PC-3 (cell line): ENCODE results near the gene SYMPK. TPM values are rescaled to one million over a fixed set of nuclear protein-coding genes. Genes with fewer than 3 reads are reported as not detected.

Source experiments
- ATAC-seq: fragments of 200-7000 bp; cut with Tn5 transposase; 2 replicates; pipeline ENCODE4 v1.9.1; 2020; ENCODE audit warnings: mild to moderate bottlenecking, moderate library complexity
- BruUV-seq: library from RNA; stranded (reverse); fragments of 400-500 nt; replicated peaks from 2 replicates; lab custom pipeline; 2021; lab: Mats Ljungman, UMichigan
- CTCF ChIA-PET: fragments of 300-600 bp; sonication (Branson Sonifier 250); formaldehyde crosslinking; loops from one replicate; lab custom pipeline; 2022; ENCODE audit warnings: antibody characterized with exemption; lab: Charles Lee
- POLR2A ChIA-PET: fragments of 300-600 bp; sonication (Branson Sonifier 250); formaldehyde crosslinking; loops from one replicate; lab custom pipeline; 2022; ENCODE audit warnings: antibody characterized with exemption; ENCODE audit not compliant: unreplicated experiment; lab: Charles Lee
- DNase-seq: peaks from one replicate; pipeline ENCODE4 v3.0.0-alpha.2; 2015
- H2AFZ ChIP-seq: fragments of 300-600 bp; sonication (generic); 2 replicates; pipeline ENCODE4 v1.6.0; 2016; ENCODE audit warnings: antibody characterized with exemption, low read length
- H3F3A ChIP-seq: fragments of 300-600 bp; sonication (generic); one replicate; pipeline ENCODE4 v1.6.0; 2017; ENCODE audit warnings: antibody characterized with exemption, low read length, control low read depth, mild to moderate bottlenecking; ENCODE audit not compliant: unreplicated experiment
- H3K27ac ChIP-seq: fragments of 300-600 bp; sonication (generic); 2 replicates; pipeline ENCODE4 v1.5.1; 2016; ENCODE audit warnings: mild to moderate bottlenecking, low read length
- H3K27me3 ChIP-seq: fragments of 300-600 bp; sonication (generic); 2 replicates; pipeline ENCODE4 v1.6.1; 2016; ENCODE audit warnings: low read length, mixed read lengths
- H3K36me3 ChIP-seq: fragments of 300-600 bp; sonication (generic); 2 replicates; pipeline ENCODE4 v1.6.1; 2016; ENCODE audit warnings: low read depth, mixed run types, low read length, mixed read lengths
- H3K4me1 ChIP-seq: fragments of 300-600 bp; sonication (generic); 2 replicates; pipeline ENCODE4 v1.5.1; 2016; ENCODE audit warnings: low read length; ENCODE audit not compliant: insufficient read depth
- H3K4me2 ChIP-seq: fragments of 300-600 bp; sonication (generic); 2 replicates; pipeline ENCODE4 v1.6.0; 2016; ENCODE audit warnings: low read length
- H3K4me3 ChIP-seq: fragments of 300-600 bp; sonication (generic); 2 replicates; pipeline ENCODE4 v1.5.1; 2016; ENCODE audit warnings: mild to moderate bottlenecking, low read length, mixed read lengths
- H3K79me2 ChIP-seq: fragments of 300-600 bp; sonication (generic); 2 replicates; pipeline ENCODE4 v1.6.1; 2017; ENCODE audit warnings: low read length, mixed read lengths
- H3K9ac ChIP-seq: fragments of 300-600 bp; sonication (generic); 2 replicates; pipeline ENCODE4 v1.6.0; 2016; ENCODE audit warnings: mild to moderate bottlenecking, low read length
- H3K9me2 ChIP-seq: fragments of 300-600 bp; sonication (generic); replicated peaks from 2 replicates; pipeline ENCODE4 v1.6.1; 2016; ENCODE audit warnings: mixed run types, low read length, mixed read lengths
- H3K9me3 ChIP-seq: fragments of 300-600 bp; sonication (generic); 2 replicates; pipeline ENCODE4 v1.6.1; 2016; ENCODE audit warnings: low read length, mixed read lengths
- H4K20me1 ChIP-seq: fragments of 300-600 bp; sonication (generic); 2 replicates; pipeline ENCODE4 v1.6.1; 2016; ENCODE audit warnings: low read length, mixed read lengths
- CTCF ChIP-seq: fragments of 300-600 bp; sonication (generic); conservative IDR thresholded peaks from 2 replicates; pipeline ENCODE4 v1.5.1; 2017; ENCODE audit warnings: antibody characterized with exemption, low read depth, mild to moderate bottlenecking, low read length
- EZH2 ChIP-seq: fragments of 300-600 bp; sonication (generic); IDR thresholded peaks from one replicate; pipeline ENCODE4 v1.6.1; 2017; ENCODE audit warnings: antibody characterized with exemption, mild to moderate bottlenecking, low read length; ENCODE audit not compliant: unreplicated experiment
- EZH2phosphoT487 ChIP-seq: fragments of 300-600 bp; sonication (generic); IDR thresholded peaks from 2 replicates; pipeline ENCODE4 v1.6.1; 2018; ENCODE audit warnings: mild to moderate bottlenecking, antibody characterized with exemption, low read length, borderline replicate concordance
- intact Hi-C: fragments of 100-400 bp; cut with micrococcal nuclease; formaldehyde crosslinking; loops from 2 replicates; pipeline ENCODE4 v1.9.0; 2023
- total RNA-seq: library from RNA; depleted of rRNA; stranded (reverse); fragments of >200 nt; gene quantifications from 2 replicates; pipeline ENCODE4 v1.2.3, GENCODE V29; 2014

Gene SYMPK
- total RNA-seq, 1 experiment from 2014 or later, result 36.6 TPM

- H2AFZ ChIP-seq, result no peak overlapping the region
- H3F3A ChIP-seq, result no peaks in the 10 kb centered on the region
- intact Hi-C loops, result no loop called here
- no peaks in the 10 kb centered on the region for H3K79me2 ChIP-seq
- DNase-seq (no peak), ATAC-seq (no peak)
- H3K27me3 ChIP-seq, result no peaks in the 10 kb centered on the region
- H4K20me1 ChIP-seq, result no peaks in the 10 kb centered on the region
- no TSS peak for BruUV-seq
- H3K27ac ChIP-seq, result no peak overlapping the region
- no peaks in the 10 kb centered on the region for H3K9me3 ChIP-seq
- no peaks in the 10 kb centered on the region for H3K9me2 ChIP-seq
- CTCF ChIA-PET, result no interaction called here
- TF ChIP-seq EZH2, result no peak
- TF ChIP-seq EZH2phosphoT487, result no peak
- no peak for TF ChIP-seq CTCF
- H3K36me3 ChIP-seq, result no peaks in the 10 kb centered on the region
- POLR2A ChIA-PET, result no interaction called here
- H3K4me2 ChIP-seq, result peak overlapping the region; percentile 70
- no peak overlapping the region for H3K9ac ChIP-seq
- peaks cover 49% of the 10 kb centered on the region for H3K4me1 ChIP-seq
- H3K4me3 ChIP-seq, result no peak overlapping the region
These were observed 82.8 kb downstream of the SYMPK start for GRCh38 chr19:45780146-45780447.

GRCh38 chr19:45779231-45780145, 83.5 kb downstream of the SYMPK start:
- Histone ChIP-seq H3K9me2 (no peaks in the 10 kb centered on the region), H3K9ac (no peak overlapping the region), H3K4me2 (peak overlapping the region; percentile 86), H2AFZ (peak overlapping the region; percentile 68), H3K27me3 (no peaks in the 10 kb centered on the region), H3F3A (no peaks in the 10 kb centered on the region), H3K27ac (no peak overlapping the region), H3K9me3 (no peaks in the 10 kb centered on the region), H3K4me1 (peaks cover 49% of the 10 kb centered on the region), H4K20me1 (no peaks in the 10 kb centered on the region), H3K79me2 (no peaks in the 10 kb centered on the region), H3K36me3 (no peaks in the 10 kb centered on the region), H3K4me3 (peak overlapping the region; percentile 68)
- intact Hi-C loops, result no loop called here
- TF ChIP-seq CTCF (peak; percentile 77), EZH2 (no peak)
- ATAC-seq (peak; percentile 72), DNase-seq (peak; percentile 86)
- CTCF ChIA-PET, result interaction anchor here (1.1 to 1.5 kb wide), 2 partner anchors 9 to 12 kb away, joined by 4 to 19 read pairs; partner anchors contain the start of gene SIX5
- POLR2A ChIA-PET, result interaction anchor here (0.5 kb wide), 1 partner anchor 13 kb away, joined by 8 read pairs; the partner anchor contains the start of gene DMWD
- no TSS peak for BruUV-seq
